GM18861 (cell line): ENCODE data around the gene TRRAP.

Experiments used
- ATAC-seq: cut with Tn5 transposase; IDR thresholded peaks from one replicate; pipeline ENCODE4 v1.9.1; 2021; ENCODE audit not compliant: unreplicated experiment

The TRRAP gene

GRCh38 chr7:99002827-99003212, 124.5 kb downstream of the TRRAP start:
- ATAC-seq, result no peak

DNA sequence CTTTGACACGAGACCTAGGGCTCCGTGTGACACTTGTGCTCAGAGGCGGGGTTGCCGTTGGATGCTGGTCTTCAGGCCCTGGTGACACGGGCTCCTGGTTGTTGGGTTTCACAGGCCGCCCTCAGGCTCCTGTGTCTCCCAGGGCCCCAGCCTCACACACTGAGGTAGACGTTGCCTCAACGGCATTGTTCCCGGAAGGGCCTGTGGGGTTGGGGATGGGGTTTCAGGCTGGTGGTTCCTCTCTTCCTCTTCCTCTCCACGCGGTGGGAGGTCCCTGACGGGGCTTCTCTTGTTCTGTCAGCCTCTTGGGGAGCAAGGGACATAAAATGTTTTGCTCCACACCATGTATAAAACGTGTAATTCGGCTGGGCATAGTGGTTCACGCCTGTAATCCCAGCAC, 125.1 kb downstream of the TRRAP start:
- no peak for ATAC-seq

- no peak for ATAC-seq
These were observed 125.9 kb downstream of the TRRAP start for GRCh38 chr7:99004216-99004615.

DNA sequence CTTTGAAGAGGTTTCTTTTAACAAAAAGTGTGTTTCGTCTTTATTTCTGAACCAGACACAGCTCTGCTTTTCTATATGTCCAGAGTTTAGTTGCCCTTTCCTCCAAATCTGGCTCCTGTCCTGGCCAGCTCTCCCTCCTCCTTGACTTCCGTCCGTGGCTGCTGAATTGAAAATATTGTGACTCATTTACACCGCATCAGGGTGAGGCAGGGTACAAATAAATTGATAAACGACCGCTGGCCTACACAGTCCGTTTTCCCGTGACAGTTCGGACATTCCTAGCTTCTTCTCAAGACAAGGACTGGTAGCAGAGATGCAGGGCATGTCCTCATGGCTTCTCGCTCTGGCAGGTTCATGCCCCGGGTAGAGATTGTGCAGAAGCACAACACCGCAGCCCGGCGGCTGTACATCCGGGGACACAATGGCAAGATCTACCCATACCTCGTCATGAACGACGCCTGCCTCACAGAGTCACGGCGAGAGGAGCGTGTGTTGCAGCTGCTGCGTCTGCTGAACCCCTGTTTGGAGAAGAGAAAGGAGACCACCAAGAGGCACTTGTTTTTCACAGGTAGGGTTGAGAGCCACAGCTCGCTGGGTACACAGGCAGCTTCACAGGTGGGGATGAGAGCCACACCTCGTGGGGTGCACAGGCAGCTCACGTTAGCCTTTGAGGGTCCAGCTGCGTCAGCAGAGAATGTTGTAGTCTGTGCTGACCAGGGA, 126.6 kb downstream of the TRRAP start:
- no peak for ATAC-seq

DNA sequence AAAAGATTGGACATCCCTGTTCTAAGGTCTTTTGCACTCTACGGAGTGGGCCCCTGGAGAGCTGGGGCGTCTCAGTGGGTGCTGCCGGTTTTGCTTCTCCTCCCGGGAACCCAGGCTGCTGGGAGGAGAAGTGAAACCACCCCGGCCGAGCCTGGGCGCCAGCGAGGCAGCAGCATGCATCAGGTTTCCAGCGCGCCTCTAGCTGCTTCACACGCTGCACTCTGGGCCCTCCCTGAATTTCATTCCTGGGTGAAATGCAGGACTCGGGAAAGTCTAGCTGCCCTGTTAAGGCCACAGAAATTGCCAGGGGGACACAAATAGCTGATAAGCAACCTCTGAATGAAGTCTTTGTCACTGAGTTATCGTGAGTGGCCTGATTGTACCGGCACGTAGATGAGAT, 127.4 kb downstream of the TRRAP start:
- no peak for ATAC-seq

DNA sequence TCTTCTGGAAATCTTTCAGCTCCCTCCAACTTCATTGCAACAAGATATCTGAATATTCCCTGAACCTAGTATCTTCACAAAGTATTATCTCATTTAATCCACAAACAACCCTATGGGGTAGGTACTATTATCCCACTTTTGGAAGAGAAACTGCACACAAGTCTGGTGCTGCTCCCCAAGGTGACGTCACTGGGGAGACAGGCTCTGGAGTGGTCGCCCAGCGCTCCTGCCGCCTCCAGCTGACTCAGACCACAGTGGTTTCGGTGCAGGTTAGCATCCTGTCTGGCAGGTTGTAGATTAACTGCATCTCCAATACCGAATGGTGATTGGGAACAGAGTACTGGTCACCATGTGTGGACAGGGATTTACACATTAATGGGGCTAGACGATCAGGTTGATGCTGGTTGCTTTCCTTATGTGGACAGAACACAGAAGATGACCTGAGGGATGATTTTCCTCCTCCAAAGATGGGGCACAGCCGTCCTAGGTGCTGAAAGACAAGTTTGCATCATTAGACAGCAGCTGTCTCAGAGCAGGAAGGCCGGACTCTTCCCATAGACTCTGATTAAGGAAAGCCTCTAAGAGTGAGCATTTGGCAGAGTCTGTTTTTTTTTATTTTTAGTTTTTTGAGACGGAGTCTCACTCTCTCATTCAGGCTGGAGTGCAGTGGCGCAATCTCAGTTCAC, 128.6 kb downstream of the TRRAP start:
- ATAC-seq, result no peak

DNA sequence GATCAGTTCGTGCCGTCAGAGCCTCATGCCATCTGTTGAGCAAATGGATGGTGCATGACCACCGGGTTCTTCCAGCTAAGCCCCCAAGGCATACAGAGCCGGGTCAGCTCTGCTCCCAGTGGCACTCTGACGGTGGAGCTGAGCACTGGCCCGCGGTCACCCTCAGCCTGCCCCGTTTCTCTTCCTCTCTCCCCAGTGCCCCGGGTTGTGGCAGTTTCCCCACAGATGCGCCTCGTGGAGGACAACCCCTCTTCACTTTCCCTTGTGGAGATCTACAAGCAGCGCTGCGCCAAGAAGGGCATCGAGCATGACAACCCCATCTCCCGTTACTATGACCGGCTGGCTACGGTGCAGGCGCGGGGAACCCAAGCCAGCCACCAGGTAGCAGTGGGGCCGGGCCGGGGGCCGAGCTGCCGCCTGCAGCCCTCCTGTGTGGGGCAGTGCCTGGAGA, 129.9 kb downstream of the TRRAP start:
- ATAC-seq, result no peak

GRCh38 chr7:99008921-99009530, 130.7 kb downstream of the TRRAP start:
- no peak for ATAC-seq

- no peak for ATAC-seq
These were observed 131.9 kb downstream of the TRRAP start for GRCh38 chr7:99010281-99010680.

DNA sequence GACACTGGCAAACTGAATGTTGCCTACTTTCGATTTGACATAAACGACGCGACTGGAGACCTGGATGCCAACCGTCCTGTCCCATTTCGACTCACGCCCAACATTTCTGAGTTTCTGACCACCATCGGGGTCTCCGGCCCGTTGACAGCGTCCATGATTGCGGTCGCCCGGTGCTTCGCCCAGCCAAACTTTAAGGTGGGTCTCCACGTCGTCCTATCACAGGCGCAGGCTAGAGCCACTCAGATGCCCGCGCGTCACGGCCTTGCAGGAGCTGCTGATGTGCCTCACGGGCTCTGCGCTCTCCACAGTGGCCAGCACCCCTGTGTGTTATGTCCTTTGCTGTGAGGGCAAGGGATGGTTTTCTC, 133.0 kb downstream of the TRRAP start:
- ATAC-seq, result no peak

DNA sequence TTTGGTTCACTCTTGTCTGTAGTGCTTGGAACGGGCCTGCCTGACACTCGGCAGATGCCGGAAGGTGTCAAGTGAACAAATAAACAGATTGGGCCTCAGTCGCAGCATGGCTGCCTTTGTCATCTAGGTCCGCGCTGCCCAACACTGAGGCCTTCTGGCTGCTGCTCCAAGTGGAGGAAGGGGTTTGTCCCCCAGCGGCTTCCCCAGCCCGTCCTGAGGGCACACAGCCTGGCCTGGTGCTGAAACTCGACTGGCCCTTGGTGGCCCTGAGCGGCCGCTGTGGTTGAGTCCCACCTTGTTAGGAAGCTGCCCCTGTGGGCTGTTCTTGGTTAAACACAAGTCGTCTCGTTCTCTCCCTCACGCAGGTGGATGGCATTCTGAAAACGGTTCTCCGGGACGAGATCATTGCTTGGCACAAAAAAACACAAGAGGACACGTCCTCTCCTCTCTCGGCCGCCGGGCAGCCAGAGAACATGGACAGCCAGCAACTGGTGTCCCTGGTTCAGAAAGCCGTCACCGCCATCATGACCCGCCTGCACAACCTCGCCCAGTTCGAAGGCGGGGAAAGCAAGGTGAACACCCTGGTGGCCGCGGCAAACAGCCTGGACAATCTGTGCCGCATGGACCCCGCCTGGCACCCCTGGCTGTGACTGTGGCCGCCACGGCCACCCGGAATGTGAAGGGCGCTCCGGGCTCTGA, 133.5 kb downstream of the TRRAP start:
- ATAC-seq, result no peak

GRCh38 chr7:99012722-99013121, 134.4 kb downstream of the TRRAP start:
- no peak for ATAC-seq

GRCh38 chr7:99013266-99014112, 135.2 kb downstream of the TRRAP start:
- no peak for ATAC-seq

- ATAC-seq, result no peak
These were observed 136.0 kb downstream of the TRRAP start for GRCh38 chr7:99014113-99014985.

DNA sequence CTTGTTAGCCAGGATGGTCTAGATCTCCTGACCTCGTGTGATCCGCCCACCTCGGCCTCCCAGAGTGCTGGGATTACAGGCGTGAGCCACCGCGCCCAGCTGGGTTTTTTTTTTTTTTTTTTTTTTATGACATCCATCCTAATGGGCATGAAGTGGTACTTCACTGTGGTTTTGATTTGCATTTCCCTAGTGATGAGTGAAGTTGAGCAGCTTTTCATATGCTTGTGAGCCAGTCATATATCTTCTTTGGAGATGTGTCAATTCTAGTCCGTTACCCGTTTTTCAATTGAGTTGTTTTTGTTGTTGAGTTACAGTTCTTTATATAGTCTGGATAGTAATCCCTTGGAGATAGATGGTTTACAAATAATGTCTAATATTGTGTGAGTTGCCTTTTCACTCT, 137.9 kb downstream of the TRRAP start:
- no peak for ATAC-seq

GRCh38 chr7:99019523-99020412, 141.4 kb downstream of the TRRAP start:
- ATAC-seq, result no peak

DNA sequence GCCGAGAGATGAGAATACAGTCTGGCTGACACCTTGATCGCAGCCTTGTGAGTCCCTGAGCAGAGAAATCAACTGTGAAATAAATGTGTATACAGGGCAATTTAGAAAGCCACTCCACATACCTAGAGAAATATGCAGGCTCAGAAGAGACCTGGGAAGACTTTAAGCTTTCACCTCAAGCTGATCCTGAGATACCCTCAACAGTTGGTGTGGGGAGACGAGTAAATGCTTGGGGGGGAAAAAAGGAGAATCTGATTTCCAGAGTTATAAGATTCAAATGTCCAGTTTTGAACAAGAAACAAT, 142.0 kb downstream of the TRRAP start:
- no peak for ATAC-seq

DNA sequence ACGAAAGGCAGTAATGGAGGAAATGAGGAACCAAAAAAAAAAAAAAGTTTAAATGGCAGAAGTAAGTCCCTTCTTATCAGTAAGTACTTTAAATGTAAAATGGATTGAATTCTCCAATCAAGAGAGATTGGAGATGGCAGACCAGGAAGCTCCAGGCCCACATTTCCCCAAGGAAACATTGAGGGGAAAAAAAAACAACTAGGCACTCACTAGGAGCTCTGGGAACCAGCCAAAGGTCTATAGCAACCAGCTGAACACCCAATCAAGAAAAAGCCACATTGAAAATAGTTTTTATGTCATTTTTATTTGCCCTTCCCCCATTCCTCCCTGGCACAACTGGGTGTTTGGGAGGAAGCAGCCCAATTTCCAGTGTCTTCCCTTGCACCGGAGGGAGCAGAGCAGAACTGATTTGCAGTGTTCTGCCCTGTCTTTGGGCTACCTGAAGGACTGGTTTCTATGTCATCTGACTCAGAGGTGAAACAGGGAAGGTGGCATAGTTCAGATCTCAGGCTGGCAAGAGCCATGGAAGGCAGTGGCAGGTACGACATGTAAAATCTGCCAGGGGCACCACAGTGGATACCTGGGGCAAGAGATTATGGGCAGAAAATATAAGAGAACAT, 143.7 kb downstream of the TRRAP start:
- no peak for ATAC-seq

- ATAC-seq, result no peak
These were observed 145.7 kb downstream of the TRRAP start for GRCh38 chr7:99024066-99024465.
